GM19468 (cell line): Measurements from ENCODE around the gene BBLN.

Experiments used
- ATAC-seq: cut with Tn5 transposase; IDR thresholded peaks from one replicate; pipeline ENCODE4 v1.9.1; 2021; ENCODE audit warnings: mild to moderate bottlenecking, moderate library complexity, moderate number of reproducible peaks; ENCODE audit not compliant: unreplicated experiment; ENCODE audit errors: extremely low read depth

Gene BBLN

DNA sequence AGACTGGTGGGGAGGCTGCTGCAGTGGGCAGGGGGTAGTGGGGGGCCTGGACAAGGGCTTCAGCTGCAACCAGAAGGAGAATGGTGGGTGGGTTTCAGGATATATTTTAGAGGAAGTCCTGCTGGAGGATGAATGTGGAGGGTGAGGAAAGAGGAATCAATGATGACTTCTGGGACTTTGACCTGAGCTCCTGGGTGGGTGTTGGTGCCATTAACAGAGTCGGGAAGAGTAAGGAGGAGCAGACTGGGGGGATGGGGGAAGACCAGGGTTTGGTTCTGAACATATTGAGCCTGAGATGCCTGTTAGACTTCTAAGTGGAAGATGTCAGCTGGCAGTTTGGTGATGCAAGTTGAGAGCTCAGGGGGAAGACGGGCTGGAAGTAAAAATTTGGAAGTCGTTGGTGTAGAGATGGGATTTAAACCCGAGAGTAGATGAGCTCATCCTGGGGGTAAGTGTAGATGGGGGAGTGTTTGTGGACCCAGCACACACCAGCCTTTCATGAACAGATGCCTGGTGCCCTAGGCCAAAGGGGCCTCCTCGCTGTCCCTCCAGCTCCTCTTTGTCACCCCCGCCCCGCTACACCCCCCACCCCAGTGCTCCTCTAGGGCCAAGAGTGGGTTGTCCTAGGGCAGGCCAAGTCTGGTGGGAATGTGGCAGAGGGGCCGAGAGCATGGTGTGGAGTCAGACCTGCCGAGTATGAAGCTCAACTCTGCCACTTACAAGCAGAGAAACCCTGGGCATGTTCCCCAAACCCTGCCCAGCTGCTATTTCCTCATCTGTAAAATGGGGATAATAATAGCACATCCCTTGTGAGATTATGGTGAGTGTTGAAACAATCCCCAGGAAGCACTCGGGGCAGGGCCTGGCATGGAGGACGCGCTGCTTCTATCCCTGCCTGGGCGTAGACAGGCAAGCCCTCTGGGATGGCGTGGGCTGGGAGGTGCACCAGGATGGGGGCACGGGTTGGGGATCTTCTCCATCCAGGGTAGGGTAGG, 47.1 kb downstream of the BBLN start:
- no peak for ATAC-seq

DNA sequence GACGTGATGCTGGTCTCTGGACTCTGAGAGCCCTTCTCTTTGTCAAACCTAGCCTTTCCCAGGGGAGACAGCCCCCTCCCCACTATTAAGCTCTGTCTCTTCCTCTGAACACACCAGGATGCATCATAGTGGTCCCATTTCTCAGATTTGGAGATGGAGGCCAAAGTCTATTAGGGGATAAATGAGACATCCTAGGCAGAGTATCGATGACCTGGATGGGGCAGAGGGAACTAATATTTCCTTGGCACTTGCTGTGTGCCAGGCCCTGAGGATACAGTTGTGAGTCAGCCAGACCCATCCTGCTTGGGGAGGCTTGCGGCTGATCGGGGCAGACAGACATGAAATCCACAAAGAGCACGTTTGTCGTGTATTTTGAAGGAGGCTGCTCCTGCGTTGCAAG, 48.3 kb downstream of the BBLN start:
- no peak for ATAC-seq

DNA sequence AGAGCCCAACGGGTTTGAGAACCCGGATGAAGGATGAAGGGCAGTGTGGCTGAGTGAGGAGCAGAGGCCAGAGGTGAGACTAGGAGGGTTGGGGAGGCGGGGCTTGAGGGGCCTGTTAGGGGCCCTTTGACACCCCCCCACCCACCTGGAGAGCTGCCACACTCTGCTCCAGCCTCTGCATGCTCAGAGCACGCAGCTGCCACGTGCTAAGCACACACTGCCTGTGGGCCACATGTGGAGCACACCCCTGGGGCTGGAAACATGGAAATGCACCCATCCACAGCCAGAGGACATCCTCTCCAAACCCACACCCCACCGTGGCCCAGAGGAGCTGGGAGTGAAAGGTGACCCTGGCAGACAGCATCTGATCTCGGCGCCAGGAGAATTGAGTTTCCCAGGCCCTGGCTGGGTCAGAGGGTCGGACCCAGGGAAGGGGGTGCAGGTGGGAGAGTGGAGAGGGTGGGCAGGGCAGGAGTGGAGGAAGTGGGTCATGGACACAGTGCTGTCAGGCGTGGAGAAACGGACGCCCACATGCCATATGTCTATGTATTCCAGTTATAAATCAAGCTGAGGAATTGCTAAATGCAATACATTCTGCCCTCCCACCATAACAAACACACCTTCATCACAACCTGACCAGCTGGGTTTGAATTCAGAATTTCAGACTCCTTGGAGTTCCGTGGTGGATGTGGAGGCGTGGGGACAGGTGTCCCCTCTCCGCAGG, 49.0 kb downstream of the BBLN start:
- no peak for ATAC-seq

DNA sequence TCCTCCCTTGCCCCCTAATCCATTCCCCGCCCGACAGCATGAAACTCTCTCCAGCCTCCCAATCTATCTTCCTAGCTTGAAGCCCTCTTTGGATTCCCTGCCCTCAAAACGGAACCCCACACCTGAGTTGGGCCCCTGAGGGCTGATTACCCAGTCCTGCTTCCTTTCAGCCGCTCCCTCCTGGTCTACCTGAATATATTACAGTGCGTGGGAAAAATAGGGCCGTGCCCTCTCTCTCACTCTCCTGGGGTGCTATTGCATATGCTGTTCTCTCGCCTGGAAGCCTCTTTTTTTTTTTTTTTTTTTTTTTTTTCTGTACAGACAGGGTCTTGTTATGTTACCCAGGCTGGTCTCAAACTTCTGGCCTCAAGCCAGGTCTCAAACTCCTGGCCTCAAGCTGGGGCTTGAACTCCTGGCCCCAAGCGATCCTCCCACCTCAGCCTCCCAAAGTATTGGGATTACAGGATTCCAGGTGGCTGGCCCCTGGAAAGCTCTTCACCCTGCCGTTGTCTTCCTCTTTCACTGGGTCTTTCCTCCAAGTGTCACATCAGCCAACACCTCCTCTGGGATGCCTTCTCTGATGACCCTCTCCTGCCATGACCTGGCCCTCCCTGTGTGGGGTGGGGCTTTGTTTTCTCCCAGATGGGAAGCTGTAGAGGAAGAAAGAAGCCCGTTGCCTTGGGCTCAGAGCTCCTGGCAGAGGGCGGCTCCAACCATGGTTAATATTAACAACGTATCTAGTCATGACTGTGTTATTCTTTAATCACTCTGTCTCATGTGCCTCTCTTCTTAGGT, 51.3 kb downstream of the BBLN start:
- ATAC-seq: no peak

DNA sequence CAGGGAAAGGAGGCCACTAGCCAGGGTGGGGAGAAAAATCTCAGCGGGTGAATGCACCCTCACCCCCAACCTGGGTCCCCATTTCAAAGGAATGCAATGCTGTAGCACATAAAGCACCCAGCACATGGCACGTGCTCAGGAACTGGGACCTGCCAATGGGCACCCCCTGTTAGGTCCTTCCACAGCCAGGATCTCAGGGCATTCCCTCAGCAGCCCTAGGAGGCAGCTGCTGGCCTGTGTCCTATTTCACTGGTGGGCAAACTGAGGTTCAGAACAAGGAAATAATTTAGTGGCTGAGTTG, 51.9 kb downstream of the BBLN start:
- no peak for ATAC-seq
